Lung microvascular endothelial cell (primary cell): ENCODE data around the gene PLAC9. TPM values are rescaled to one million over a fixed set of nuclear protein-coding genes. Genes with fewer than 3 reads are reported as not detected.

Experiments used
- DNase-seq, 2 donors: peaks; one replicate each; pipeline versions ENCODE4 v3.0.0 to v3.0.0-alpha.2; 2010; ENCODE audit warnings: low read depth in 2 of 2
- total RNA-seq: library from RNA; depleted of rRNA; stranded (reverse); fragments of >200 nt; gene quantifications from 2 replicates; pipeline ENCODE4 v1.2.1, GENCODE V29; 2014

Gene PLAC9
- total RNA-seq, 1 donor from 2014 or later: 0.40 TPM

DNA sequence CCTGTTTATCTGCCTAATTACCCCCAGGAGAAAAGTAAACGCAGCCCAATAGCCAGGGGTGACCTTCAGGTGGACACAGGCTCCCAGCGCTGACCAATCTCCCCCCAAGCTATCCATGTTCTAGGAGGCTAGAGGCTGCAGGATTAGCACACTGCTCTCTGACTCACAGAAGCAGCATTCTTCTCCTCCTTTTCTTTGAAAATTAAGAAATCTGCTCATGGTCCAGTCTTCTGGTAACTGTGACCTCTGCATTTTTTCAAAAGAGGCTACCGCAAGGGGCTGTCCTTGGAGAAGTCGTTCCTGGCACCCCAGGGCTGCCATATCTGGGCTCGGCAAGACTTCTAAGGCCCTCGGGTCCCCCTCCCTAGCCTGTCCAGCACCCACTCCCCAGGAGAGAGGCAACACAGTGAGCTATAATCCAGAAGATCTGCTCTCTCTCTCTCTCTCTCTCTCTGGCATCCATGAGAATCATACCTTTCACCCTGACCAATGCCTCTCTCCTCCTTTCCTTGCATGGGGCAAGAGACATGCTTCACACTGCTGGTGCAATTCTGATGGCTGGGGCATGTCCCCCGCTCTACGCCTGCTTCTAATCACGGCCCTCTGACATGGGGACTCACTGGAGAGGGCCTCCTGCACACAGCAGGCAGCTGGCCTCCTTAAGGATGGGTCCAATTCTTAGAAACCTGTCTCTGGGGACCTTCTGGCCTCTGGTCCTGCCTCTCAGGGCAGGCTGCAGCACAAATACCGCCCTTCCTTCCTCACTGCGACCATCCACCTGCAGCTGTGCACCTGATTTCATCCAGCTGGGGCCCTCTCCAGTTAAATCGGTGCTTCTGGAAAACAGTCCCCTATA lies 45.5 kb downstream of the PLAC9 start:
- no peak for DNase-seq

GRCh38 chr10:80182986-80183385 lies 50.5 kb downstream of the PLAC9 start:
- DNase-seq: no peak

DNA sequence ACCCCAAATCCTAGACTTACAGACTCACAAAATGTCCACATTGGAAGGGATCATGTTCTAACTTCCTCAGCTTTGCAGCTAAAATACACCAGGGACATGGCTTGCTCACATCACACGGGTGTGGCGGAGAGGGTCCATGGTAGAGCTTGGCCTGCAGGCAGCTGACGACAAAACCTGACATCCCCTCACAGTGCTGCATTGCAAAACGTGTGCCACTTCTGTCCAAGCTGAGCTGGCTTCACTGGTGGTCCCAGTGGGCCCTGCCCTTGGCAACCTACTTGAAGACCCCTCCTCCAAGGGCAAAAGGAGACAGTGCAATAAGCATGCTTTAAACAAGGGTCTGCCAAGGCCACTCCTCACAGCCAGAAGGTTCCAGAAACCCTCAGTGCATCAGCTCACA lies 50.9 kb downstream of the PLAC9 start:
- no peak for DNase-seq

DNA sequence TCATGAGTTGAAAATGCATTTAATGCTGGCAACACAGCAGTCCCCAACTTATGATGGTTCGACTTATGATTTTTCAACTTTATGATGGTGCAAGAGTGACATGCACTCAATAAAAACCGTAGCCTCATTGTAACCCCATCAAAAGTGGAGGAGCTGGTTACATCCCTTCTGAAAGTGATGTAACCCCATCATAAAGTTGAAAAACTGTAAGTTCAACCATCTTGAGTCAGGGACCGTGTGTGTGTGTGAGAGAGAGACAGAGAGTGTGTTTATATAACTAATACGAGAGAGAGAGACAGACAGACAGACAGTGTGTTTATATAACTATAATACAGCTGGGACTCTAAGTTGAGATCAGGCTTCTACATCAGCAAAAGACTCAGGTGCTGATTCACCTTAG lies 51.8 kb downstream of the PLAC9 start:
- DNase-seq: no peak

- no peak for DNase-seq
Measured at GRCh38 chr10:80185578-80186299, 53.2 kb downstream of the PLAC9 start.

DNA sequence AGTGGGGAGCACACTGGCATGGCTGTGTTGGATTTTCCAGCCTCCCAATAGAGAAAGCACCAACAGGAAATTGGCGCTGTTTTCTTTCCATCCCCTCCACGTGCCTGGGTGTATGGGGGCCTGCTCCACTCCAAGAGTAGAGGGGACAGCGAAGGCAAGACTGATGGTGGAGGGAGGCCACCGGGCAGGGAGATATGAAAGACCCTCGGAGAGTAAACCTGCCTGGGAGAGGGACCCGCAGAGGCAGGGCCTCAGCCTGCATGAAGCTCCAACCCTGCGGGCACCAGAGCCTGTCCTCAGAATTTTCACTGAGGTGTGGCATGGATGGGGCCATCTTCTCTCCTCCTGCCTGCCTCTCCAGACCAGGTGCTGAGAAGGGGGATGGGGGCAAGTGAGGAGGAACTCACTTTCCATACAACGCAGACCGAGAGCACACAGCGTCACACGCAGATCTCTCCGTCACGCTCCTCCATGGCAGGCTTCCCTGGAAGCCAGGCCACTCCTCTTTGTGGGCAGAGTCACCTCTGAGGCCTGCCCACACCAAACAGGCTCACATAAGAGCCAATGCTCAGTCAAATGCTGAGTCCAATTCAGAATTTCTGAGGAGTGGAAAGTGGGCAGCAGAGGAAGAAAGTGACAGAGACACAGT lies 54.0 kb downstream of the PLAC9 start:
- peak in 1 of 2 donors; percentile 59 for DNase-seq

DNA sequence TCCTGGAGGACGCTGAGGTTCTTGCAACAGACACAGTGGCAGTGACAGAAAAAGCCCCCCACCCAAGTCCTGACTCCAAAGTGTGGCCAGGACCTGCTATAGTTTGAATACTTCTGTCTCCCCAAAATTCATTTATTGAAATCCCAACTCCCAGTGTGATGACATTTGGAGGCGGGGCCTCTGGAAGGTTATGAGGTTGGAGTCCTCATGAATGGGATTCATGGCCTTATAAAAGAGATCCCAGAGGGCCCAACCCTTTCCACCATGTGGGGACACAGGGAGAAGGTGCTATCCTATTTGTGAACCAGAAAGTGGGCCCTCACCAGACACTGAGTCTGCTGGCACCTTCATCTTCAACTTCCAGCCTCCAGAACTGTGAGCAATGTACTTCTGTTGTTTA lies 54.5 kb downstream of the PLAC9 start:
- DNase-seq: no peak

DNA sequence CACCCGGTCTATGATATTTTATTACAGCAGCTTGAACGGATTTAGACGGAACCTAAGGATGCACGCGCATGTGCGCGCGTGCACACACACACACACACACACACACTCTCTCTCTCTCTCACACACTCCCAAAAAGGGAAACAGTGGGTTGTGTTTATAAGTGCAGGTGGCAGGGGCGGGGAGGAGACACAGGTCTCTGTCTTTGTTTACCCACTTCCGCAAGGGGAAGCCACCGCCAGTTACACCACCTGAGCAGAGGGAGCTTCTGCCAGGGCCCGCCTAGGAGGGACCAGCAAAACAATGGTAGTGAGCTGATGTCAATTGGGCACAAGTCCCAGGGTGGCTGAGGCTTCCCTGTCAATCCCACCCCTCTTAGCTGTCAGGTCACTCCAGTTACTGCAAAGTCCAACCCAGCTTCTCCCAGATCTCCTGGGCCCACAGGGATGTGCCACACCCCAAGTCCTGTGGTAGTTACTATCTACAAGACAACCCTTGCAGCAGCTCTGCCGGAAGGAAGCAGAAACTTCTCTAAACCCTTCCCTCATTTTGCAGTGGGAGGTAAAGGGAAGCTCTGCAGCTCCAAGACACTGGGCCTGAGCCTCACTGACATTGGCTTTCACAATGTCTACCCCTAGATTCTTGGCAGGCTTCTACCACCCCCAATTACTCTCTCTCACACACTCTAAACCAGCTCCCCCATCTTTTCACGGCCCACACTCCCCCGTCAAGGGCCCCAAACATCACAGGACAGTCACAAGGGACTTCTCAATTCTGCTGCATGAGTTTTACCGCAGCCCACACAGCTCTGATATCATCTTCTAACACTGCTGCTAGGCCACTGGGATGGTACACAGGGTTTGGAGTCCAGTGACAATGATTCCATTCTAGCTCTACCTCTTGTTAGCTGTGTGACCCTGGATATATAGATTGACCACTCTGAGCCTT lies 55.2 kb downstream of the PLAC9 start:
- DNase-seq: peak in 1 of 2 donors; percentile 68

- DNase-seq: no peak
Measured at GRCh38 chr10:80188713-80189112, 56.2 kb downstream of the PLAC9 start.

DNA sequence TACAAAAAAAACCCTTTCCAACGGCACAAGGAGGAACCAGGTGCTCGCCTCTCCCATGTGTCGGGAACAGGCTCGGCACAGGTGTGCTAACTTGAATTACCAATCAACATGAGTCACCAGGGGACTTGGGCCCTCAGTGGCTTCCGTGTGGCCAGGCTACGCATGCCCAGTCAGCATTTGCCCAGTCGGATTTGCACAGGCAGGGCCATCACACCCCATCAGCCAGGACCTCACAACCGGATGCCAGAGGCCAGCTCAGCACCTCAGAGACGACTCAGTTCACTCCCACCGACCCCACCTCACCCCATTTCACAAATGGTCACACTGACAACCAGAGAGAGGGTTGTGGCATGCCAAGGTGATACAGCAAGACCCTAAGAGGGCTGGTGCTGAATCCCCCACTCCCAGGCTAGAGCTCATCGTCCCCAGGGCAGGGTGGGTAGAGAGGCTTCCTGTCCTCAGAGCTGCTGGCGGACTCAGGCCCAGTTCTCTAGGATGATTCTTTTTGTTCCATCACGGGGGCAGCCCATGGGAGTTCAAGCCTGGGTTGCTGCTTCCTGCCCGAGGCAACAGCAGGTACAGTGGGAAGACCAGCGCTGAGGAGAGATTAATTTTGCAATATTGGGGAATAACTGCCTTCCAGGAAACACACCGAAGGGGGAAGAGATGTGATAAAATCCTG lies 59.2 kb downstream of the PLAC9 start:
- no peak for DNase-seq

DNA sequence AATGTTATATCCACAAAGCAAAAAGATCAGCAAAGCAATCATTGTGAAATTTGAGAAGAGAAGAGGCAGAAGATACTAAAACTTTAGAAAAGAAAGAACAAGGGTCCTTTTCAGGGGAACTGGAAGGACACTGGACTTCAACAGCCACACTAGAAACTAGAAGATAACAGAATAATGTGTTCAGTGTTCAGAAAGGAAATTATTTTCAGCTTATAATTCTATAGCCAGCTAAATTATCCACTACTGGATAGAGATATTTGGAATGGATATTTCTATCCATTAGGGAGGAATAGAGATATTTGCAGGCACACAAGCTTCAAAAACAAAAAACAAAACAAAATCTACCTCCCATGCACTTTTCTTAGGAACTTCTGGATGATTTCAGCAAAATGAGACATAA lies 60.0 kb downstream of the PLAC9 start:
- no peak for DNase-seq

DNA sequence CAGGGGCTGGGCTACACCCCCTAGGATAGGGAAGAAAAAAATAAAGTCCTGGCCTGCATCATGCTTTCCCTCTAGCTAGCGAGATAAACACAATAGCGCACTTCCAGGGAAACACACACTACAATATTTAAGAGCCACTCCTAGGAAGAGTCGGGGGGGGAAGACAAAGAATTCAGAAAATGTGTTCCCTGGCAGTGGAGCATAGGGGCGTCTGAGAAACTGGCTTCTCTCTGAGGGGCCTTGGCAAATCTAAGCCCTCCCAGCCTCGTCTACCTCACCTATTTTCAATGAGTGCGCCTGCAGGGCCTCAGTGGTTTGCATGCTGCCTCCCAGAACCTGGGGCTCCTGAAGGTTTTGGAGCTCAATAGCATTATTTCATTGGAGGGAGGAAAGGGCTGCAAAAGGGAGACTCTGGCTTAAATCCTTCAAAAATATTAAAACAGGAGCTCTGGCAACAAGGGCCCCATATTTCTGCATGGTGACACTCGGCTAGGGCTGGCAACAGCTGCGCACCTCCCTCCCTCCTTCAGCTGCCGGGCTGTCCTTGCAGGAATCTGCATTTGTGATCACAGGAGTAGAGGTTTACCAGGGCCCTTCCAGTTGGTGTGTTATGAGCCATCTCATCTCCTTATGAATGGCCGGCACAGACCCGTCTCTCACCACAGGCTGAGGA lies 62.0 kb downstream of the PLAC9 start:
- DNase-seq: no peak

Other genes with a start within 250 kb of the PLAC9 start
- not detected in 2 replicates for gene SFTPD, start 183.6 kb upstream of the PLAC9 start, total RNA-seq
- 1.8 and 2.4 TPM in 2 replicates for gene TMEM254, start 54.1 kb upstream of the PLAC9 start, total RNA-seq
- gene ANXA11, start 72.8 kb downstream of the PLAC9 start, total RNA-seq: 14.7 and 17.2 TPM in 2 replicates
- gene MAT1A, start 156.9 kb downstream of the PLAC9 start, total RNA-seq: not detected in 2 replicates
- gene DYDC1, start 224.0 kb downstream of the PLAC9 start, total RNA-seq: not detected in 2 replicates
- not detected in 2 replicates for gene DYDC2, start 224.1 kb downstream of the PLAC9 start, total RNA-seq